GM12878 (cell line): ENCODE measurements around the gene HOMER2.

Source experiments
- NBN ChIP-seq: fragments of 450-650 bp; IDR thresholded peaks from 2 replicates; pipeline ENCODE4 v1.6.1; 2016
- PKNOX1 ChIP-seq: fragments of 450-650 bp; IDR thresholded peaks from 2 replicates; pipeline ENCODE4 v1.6.1; 2016; ENCODE audit warnings: mild to moderate bottlenecking
- POLR2A ChIP-seq: IDR thresholded peaks from 2 replicates; pipeline ENCODE4 v1.6.1; 2011; ENCODE audit warnings: low read depth, mild to moderate bottlenecking, low read length
- SMAD1 ChIP-seq: fragments of 450-650 bp; IDR thresholded peaks from 2 replicates; pipeline ENCODE4 v1.6.1; 2018; ENCODE audit warnings: mild to moderate bottlenecking, low read depth; ENCODE audit not compliant: partially characterized antibody
- TF ChIP-seq, protein P1 (sequence below), 3 experiments: IDR thresholded peaks in 2 of 3; conservative IDR thresholded peaks in 1 of 3; 2 replicates each; pipeline ENCODE4 v1.5.1; 2011; ENCODE audit warnings: low read depth in 3 of 3, low read length in 3 of 3, mild to moderate bottlenecking in 3 of 3, control low read depth in 2 of 3, moderate library complexity in 2 of 3, inconsistent platforms in 1 of 3, mixed read lengths in 1 of 3; ENCODE audit not compliant: control insufficient read depth in 2 of 3, insufficient read depth in 1 of 3; ENCODE audit errors: extremely low read depth in 1 of 3

DNA sequence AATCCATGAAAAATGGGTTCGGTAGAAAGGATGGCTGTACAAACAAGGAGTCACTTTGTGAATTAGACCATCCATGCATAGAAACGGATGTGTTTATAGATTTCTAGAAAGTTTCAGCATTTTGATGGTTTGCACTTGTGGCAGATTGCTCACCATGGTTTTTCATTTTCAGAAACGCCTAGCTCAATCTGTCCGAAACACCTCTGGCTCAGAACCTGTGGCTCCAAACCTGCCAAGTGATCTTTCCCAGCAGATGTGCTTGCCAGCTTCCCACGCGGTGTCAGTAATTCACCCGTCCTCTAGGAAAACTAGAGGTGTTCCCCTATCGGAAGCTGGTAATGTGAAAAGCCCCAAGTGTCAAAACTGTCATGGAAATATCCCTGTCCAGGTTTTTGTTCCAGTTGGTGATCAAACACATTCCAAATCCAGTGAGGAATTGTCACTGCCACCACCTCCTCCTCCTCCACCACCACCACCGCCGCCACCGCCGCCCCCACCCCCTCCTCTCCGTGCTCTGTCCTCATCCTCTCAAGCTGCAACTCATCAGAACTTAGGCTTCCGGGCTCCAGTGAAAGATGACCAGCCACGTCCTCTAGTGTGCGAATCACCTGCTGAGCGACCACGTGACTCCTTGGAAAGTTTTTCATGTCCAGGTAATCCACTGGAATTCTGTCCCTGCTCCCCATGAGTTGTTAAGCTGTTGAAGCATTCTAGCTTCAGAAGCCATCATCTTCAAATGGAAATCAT, 121.9 kb downstream of the HOMER2 start:
- TF ChIP-seq, protein P1, sequence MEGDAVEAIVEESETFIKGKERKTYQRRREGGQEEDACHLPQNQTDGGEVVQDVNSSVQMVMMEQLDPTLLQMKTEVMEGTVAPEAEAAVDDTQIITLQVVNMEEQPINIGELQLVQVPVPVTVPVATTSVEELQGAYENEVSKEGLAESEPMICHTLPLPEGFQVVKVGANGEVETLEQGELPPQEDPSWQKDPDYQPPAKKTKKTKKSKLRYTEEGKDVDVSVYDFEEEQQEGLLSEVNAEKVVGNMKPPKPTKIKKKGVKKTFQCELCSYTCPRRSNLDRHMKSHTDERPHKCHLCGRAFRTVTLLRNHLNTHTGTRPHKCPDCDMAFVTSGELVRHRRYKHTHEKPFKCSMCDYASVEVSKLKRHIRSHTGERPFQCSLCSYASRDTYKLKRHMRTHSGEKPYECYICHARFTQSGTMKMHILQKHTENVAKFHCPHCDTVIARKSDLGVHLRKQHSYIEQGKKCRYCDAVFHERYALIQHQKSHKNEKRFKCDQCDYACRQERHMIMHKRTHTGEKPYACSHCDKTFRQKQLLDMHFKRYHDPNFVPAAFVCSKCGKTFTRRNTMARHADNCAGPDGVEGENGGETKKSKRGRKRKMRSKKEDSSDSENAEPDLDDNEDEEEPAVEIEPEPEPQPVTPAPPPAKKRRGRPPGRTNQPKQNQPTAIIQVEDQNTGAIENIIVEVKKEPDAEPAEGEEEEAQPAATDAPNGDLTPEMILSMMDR (IDR thresholded peaks at IDR 0.05 in 2 of 3, conservative IDR thresholded peaks at IDR 0.05 in 1 of 3; ENCODE audit: control insufficient read depth in 2 of 3, extremely low read depth in 1 of 3, insufficient read depth in 1 of 3, low read depth in 3 of 3, low read length in 3 of 3): no peak
- TF ChIP-seq NBN (no peak), POLR2A (no peak), PKNOX1 (no peak), SMAD1 (no peak)
